WTC11 (cell line): ENCODE data around the gene GTF2A1L.

Experiments
- CBFB ChIP-seq: sonication (generic); formaldehyde crosslinking; IDR thresholded peaks from 2 replicates; pipeline ENCODE4 v1.8.1; 2022; ENCODE audit warnings: mild to moderate bottlenecking, low read depth, missing genetic modification reagents
- CTCF ChIP-seq: fragments of 200-600 bp; IDR thresholded peaks from 2 replicates; pipeline ENCODE4 v1.8.0; 2022; ENCODE audit warnings: antibody characterized with exemption
- GABPB1 ChIP-seq: sonication (generic); formaldehyde crosslinking; IDR thresholded peaks from 2 replicates; pipeline ENCODE4 v1.8.1; 2023; ENCODE audit warnings: mild to moderate bottlenecking, missing genetic modification reagents
- JUN ChIP-seq: sonication (generic); formaldehyde crosslinking; IDR thresholded peaks from 2 replicates; pipeline ENCODE4 v1.8.0; 2023; ENCODE audit warnings: mild to moderate bottlenecking, missing genetic modification reagents
- SMAD4 ChIP-seq: sonication (generic); formaldehyde crosslinking; IDR thresholded peaks from 2 replicates; pipeline ENCODE4 v1.8.0; 2022; ENCODE audit warnings: mild to moderate bottlenecking, missing genetic modification reagents
- SP1 ChIP-seq: sonication (generic); formaldehyde crosslinking; conservative IDR thresholded peaks from 2 replicates; pipeline ENCODE4 v1.8.1; 2022; ENCODE audit warnings: missing genetic modification reagents
- ZSCAN18 ChIP-seq: fragments of 250-450 bp; sonication (Bioruptor Pico); IDR thresholded peaks from 2 replicates; pipeline ENCODE4 v2.1.2; 2022; ENCODE audit warnings: mild to moderate bottlenecking, moderate library complexity

- TF ChIP-seq CTCF (no peak), ZSCAN18 (no peak), JUN (no peak), GABPB1 (CRISPR knock-in tag) (no peak), SP1 (CRISPR knock-in tag) (no peak), CBFB (CRISPR knock-in tag) (no peak), SMAD4 (CRISPR knock-in tag) (no peak)
Measured at GRCh38 chr2:48728840-48729239, 111.2 kb downstream of the GTF2A1L start.
